MM.1S (cell line): ENCODE data around the gene PPA2.

ENCODE experiments used
- EZH2phosphoT487 ChIP-seq: fragments of 300-600 bp; sonication (generic); IDR thresholded peaks from 2 replicates; pipeline ENCODE4 v1.6.1; 2018; ENCODE audit warnings: antibody characterized with exemption, low read length
- TF ChIP-seq, protein P1 (sequence below): fragments of 300-600 bp; sonication (generic); IDR thresholded peaks from 2 replicates; pipeline ENCODE4 v1.5.1; 2016; ENCODE audit warnings: antibody characterized with exemption, low read length, mixed read lengths

GRCh38 chr4:105389167-105389566, 84.7 kb downstream of the PPA2 start:
- TF ChIP-seq, protein P1, sequence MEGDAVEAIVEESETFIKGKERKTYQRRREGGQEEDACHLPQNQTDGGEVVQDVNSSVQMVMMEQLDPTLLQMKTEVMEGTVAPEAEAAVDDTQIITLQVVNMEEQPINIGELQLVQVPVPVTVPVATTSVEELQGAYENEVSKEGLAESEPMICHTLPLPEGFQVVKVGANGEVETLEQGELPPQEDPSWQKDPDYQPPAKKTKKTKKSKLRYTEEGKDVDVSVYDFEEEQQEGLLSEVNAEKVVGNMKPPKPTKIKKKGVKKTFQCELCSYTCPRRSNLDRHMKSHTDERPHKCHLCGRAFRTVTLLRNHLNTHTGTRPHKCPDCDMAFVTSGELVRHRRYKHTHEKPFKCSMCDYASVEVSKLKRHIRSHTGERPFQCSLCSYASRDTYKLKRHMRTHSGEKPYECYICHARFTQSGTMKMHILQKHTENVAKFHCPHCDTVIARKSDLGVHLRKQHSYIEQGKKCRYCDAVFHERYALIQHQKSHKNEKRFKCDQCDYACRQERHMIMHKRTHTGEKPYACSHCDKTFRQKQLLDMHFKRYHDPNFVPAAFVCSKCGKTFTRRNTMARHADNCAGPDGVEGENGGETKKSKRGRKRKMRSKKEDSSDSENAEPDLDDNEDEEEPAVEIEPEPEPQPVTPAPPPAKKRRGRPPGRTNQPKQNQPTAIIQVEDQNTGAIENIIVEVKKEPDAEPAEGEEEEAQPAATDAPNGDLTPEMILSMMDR = no peak
- TF ChIP-seq EZH2phosphoT487 = no peak
